Measurements from ENCODE around the gene KRT86.
A peak's percentile ranks its signal among the peaks of the same experiment; 100 is the strongest.
"Not testable (repeated sequence)": the region's sequence is repeated elsewhere in the genome, so short reads cannot be mapped to it uniquely, and the experiment has no call there.

Gene KRT86

GRCh38 chr12:52271158-52271557 is 3.3 kb upstream of the KRT86 start:
- no peak for DNase-seq

DNA sequence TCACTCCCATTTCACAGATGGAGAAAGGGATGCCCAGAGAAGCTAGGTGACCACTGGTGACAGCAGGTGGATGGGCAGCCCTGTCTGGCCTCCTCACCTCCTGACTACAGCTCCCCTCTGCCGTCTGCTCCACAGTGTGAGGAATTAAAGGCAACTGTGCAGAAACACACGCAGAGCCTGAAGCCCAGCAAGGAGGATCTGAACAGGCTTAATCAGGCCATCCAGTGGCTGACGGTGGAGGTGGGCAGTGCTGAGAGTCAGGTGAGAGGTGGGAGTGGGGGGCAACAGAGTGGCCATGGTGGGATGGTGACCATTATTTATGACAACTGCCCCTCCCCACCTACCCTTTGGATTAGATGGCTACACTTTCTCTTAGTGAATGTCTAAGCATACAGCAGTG is 1.2 kb downstream of the KRT86 start:
- no peak for DNase-seq

DNA sequence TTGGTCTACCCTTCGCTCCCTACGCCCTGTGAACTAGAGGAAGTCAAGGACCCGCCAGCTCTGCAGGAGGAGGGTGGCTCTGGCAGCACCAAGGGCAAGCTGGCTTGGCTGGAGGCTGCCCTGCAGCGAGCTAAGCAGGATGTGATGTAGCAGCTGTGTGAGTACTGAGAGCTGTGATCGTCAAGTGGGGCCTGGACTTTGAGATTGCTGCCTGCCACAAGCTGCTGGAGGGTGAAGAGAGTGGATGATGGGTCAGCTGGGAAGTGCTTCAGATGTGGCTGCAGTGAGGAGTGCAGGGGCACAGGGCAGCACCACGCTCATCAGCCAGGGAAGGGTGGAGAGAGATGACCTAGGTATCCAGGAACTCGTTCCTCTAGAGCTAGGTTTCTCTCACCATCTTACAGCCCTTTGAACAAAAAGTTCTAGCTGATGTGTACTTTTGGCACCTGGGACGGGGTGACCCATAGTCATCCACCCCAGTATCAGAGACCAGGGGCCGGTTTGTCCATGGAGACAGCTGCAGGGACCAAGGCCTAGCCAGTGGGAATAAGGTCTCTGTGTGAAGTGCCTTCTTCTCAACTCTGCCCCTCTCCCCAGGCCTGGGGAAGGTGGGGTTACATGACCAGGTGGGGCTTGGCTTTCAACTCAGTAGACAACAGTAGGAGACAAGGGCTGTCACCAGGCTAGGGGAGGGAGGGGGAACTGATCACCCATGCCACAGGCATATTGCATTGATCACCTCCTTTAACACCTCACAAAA is 3.2 kb downstream of the KRT86 start:
- no peak for DNase-seq

GRCh38 chr12:52278575-52279421 is 4.4 kb downstream of the KRT86 start:
- peak; percentile 49 to 62 (median 54) for DNase-seq

- no peak for DNase-seq
Measured at GRCh38 chr12:52279422-52280318, 5.2 kb downstream of the KRT86 start.

- DNase-seq: no peak
Measured at GRCh38 chr12:52280319-52280795, 5.9 kb downstream of the KRT86 start.

- DNase-seq: no peak
Measured at GRCh38 chr12:52280796-52281560, 6.5 kb downstream of the KRT86 start.

GRCh38 chr12:52284562-52285171 is 10.2 kb downstream of the KRT86 start:
- no peak for DNase-seq

DNA sequence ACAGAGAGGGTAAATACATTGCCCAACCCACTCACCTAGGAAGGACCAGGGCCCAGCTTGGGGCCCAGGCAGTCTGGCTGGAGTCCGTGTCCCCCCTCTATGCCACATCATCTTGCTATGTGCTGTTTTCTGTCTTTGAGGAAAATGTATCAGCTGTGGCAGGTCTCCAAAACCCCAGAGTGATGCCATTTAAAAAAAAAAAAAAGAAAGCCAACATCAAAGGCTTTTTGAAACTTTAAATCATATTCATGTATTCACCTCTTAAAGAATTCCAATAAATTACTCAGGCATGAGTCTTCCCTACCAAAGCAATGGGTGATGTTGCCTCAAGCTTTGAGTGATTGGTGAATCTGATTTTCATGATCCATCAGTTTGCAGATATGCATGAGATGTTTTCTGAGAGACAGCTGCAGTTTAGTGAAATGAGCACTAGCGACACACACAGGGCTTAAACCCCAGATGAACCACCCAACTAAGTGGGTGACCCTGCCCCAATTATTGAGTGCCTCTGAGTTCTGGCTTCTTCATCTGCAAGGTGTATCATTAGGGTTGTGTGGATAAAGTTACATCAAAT is 10.8 kb downstream of the KRT86 start:
- DNase-seq: no peak

- DNase-seq: no peak
Measured at GRCh38 chr12:52285851-52286530, 11.5 kb downstream of the KRT86 start.

- not testable (repeated sequence) for DNase-seq
Measured at GRCh38 chr12:52286857-52287785, 12.7 kb downstream of the KRT86 start.

- not testable (repeated sequence) for DNase-seq
Measured at GRCh38 chr12:52287816-52288805, 13.7 kb downstream of the KRT86 start.

GRCh38 chr12:52290483-52291134 is 16.2 kb downstream of the KRT86 start:
- DNase-seq: not testable (repeated sequence)

- DNase-seq: no peak
Measured at GRCh38 chr12:52291267-52291935, 17.0 kb downstream of the KRT86 start, which contains the start of gene KRT81. KRT81 (minus strand) TSS chr12:52291534; CDS start chr12:52291465, 69 bp downstream.

DNA sequence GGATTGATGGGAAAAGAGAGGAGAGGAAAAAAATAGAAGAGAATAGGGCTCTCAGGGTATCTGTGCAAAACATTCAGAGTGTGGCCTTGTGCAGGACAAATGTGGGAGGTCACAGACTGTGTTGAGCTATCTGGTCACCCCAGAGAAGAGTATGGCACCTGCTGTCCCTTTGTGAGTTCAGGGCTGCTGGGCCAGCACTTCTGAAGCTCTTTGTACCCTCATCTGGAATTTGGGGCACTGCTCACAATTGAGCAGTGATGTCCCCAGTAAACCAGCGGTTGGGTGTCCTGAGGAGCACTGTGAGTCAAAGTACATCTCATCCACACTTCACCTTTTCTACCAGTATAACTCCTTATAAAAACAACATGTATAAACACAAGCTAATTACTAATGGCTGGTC is 19.5 kb downstream of the KRT86 start:
- DNase-seq: no peak

DNA sequence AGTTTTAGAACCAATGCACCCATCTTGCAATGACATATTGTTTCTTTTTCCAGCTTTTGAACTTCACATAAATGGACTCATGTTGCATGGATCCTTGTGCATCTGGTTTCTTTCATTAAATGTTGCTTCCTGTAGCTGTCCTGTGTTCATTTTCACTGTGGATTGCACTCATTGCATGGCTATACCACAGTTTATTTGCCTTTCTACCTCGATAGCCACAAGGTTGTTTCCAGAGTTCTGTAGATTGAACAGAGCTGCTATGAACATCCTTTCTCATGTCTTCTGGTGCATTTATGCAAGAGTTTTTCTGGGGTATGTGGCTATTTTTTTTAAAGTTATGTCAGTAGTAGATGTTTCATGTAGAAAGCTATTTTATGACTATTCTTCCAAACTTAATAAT is 20.4 kb downstream of the KRT86 start:
- DNase-seq: no peak

DNA sequence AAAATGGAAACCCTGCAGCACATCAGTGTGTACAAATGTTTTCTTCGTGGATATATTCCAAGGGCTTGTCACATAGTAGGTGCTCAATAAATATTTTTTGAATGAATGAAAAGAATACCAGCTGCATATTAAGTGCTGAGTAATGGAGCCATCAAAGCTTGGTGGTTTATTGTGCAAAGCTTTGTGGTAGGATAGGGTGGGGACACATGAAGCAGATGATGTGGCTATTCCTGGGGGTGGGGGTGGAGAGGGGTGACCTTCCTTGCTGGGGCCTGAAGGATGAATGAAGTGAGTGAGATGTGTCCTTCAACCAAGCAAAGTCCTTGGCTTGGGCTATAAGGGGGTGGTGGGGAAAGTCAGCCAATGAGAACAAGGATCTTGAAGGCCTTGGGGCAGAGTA is 21.2 kb downstream of the KRT86 start:
- DNase-seq: no peak

Data from activated naive CD4-positive, alpha-beta T cell (primary cell).